Muscle of back (tissue), 13 donors: ENCODE measurements around the gene GJA5. TPM values are rescaled to one million over a fixed set of nuclear protein-coding genes. Genes with fewer than 3 reads are reported as not detected.

Source experiments
- DNase-seq, 3 donors: peaks; one replicate each; pipeline versions ENCODE4 v3.0.0 to v3.0.0-alpha.2; 2013
- long read RNA-seq, 9 donors: transcript quantifications; one replicate each; lab custom pipeline, GENCODE V29; 2026
- polyA plus RNA-seq, 10 donors: library from polyadenylated mRNA; unstranded; fragments of 120-200 nt; gene quantifications; one replicate each; pipeline ENCODE4 v1.2.1, GENCODE V29; 2013; ENCODE audit not compliant: insufficient read length in 10 of 10

GJA5 gene
- polyA plus RNA-seq, result 10 to 100 TPM; 12.6 to 29.5 (median 18.4) TPM
- long read RNA-seq, donor 1, transcript GJA5-203 (2 exons, 3,183 nt), result major isoform, 7 of 7 reads
- long read RNA-seq, donor 1, partial matches to known transcripts, result 0 of 7 reads
- long read RNA-seq, donor 1, other reads (novel, unspliced or antisense), result 0 of 7 reads
- long read RNA-seq, donor 2, partial matches to known transcripts, result 0 of 3 reads
- long read RNA-seq, donor 2, other reads (novel, unspliced or antisense), result 0 of 3 reads
- long read RNA-seq, donor 3, result 0 reads
- long read RNA-seq, donor 4, partial matches to known transcripts, result 0 of 2 reads
- long read RNA-seq, donor 4, other reads (novel, unspliced or antisense), result 0 of 2 reads
- long read RNA-seq, donor 5, transcript GJA5-203 (2 exons, 3,183 nt), result major isoform, 10 of 11 reads
- long read RNA-seq, donor 5, partial matches to known transcripts, result 0 of 11 reads
- long read RNA-seq, donor 5, other reads (novel, unspliced or antisense), result 0 of 11 reads
- long read RNA-seq, donor 6, transcript GJA5-203 (2 exons, 3,183 nt), result major isoform, 6 of 6 reads
- long read RNA-seq, donor 6, partial matches to known transcripts, result 0 of 6 reads
- long read RNA-seq, donor 6, other reads (novel, unspliced or antisense), result 0 of 6 reads
- long read RNA-seq, donor 7, transcript GJA5-203 (2 exons, 3,183 nt), result major isoform, 7 of 7 reads
- long read RNA-seq, donor 7, partial matches to known transcripts, result 0 of 7 reads
- long read RNA-seq, donor 7, other reads (novel, unspliced or antisense), result 0 of 7 reads
- long read RNA-seq, donor 8, transcript GJA5-203 (2 exons, 3,183 nt), result major isoform, 8 of 8 reads
- long read RNA-seq, donor 8, partial matches to known transcripts, result 0 of 8 reads
- long read RNA-seq, donor 8, other reads (novel, unspliced or antisense), result 0 of 8 reads
- long read RNA-seq, donor 9, partial matches to known transcripts, result 0 of 2 reads
- long read RNA-seq, donor 9, other reads (novel, unspliced or antisense), result 0 of 2 reads

DNA sequence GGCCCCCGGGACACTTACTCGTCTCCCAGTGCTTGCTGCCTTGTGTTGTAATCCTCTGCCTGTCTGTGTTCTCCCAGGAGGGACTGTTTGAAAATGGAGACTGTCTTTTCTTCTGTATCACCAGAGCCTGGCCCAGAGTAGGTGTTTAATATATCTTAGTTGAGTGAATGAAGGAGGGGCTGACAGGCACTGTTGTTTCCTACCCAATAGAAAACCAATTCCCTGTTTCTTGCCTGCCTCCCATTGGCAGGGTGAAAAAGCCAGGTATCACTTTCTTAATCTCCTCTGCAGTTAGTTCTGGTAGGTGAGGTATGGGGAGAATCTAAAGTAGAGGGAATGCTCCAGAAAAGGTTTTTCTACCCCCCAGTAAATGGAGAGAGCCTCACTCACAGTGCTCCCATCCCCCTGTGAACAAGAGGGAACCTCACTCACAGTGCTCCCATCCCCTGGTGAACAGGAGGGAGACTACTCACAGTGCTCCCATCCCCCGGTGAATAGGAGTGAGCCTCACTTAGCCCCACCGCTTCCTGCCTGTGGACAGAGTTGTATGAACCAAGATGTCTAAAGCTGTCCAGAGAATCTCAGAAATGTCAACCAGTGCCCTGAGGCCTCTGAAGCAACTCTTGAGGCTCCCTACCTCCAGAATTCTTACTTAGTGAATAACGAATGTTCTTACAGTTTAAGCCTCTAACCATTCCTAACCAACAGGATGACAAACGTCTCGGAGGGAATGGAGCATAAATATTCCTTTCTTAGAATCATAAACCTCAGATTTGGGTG lies at the start of gene GJA5:
Gene GJA5, minus strand, starts transcription at position 122 of the 780 bp plus-strand sequence. CDS start 1,364 bp downstream, outside the sequence.
- no peak for DNase-seq

DNA sequence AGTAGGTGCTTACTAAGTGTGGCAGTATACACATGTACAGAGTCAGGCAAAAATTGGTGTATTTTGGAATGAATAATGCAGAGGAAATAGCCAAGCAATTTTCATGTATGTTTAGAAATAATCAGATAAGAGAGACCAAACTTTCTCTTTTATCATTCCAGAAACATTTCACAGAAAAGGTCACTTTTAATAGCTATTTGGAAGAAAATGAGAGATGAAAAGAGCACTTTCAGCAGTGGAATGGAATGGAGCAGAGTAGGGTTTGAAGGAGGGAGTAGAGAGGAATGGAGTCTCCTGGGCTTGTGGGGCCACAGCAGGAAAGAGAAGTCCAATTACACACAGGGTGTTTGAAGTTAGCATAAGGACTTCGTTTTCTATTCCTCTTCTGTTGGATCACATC lies 48.8 kb upstream of the GJA5 start:
- no peak for DNase-seq

DNA sequence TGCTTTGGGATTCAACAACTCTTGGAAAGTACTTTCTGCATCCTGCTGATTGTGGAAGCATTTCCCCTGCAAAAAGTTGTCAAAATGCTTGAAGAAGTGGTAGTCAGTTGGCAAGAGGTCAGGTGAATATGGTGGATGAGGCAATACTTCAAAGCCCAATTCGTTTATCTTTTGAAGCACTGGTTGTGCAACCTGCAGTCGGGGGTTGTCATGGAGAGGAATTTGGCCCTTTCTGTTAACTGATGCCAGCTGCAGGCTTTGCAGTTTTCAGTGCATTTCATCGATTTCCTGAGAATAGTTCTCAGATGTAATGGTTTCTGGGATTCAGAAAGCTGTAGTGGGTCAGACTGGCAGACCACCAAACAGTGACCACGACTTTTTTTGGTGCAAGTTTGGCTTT lies 47.6 kb upstream of the GJA5 start:
- no peak for DNase-seq

GRCh38 chr1:147807405-147807804 lies 47.0 kb upstream of the GJA5 start:
- no peak for DNase-seq

DNA sequence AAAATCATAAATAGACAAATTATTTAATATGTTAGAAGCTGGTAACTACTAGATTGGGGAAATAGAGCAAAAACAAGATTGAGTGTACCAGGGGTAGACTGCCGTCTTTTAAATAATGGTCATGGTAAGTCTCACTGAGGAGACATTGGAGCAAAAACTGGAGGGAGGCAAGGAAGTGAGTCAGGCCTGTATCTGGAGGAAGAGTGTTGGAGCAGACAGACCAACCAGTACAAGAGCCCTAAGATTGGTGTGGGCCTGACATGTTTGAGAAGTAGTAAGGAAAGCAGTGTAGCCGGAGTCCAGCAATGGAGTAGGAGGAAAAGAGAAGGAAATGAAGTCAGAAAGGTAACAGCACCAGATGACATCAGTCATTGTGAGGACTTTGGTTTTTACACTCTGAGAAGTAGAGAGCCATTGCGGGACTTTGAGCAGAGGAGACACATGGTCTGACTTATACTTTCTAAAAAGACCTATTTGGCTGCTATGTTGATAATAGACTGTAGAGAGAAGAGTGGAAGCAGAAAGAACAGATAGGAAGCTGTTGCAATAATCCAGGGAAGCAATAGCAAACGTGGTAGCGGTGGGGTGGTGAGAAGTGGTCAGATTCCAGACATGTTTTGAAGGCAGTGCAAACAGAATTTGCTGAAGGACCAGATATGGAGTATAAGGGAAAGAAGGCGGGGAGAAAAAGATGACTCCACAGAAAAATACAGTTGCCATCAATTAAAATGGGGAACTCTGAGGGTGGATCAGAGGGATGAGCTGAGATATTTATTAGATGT lies 44.7 kb upstream of the GJA5 start:
- DNase-seq, result no peak

- no peak for DNase-seq
Observed at GRCh38 chr1:147800804-147801203, 40.4 kb upstream of the GJA5 start.

DNA sequence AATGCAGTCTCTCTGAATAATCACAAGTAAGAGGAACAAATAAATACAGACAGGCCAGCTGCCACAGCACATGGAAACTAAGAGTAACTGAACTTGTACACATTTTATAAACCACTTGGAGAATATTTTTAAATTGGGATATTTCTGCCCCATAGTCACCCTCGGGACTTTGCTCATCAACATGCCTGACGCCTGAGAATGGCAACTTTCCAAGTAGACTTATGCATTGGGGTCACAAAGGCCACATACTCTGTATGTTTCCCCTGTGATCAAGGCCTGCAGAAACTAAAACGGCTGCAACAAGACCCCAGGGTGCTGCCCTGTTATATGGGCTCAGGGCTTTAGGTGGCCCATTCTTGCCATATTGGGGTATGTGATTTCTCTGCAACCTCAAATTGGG lies 38.3 kb upstream of the GJA5 start:
- peak in 2 of 3 donors; percentile 4 to 8 for DNase-seq

DNA sequence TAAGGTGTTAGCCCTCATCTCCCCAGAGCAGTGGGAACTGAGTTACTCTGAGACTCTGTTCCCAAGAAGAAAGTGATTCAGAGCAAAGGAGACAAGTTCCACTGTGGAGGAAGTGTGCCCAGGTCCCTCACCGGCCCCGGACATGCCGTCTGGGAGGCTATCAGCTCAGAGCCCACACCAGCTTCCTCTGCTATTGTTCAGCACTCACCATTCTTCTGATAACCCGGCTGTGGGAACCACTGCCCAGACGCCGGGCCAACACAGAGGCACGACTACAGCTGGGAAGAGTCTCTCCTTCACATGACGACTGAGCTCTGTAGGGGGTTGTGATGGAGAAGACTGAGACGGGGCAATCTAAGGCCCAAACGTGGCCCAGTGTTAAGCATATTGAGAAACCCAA lies 34.2 kb upstream of the GJA5 start:
- DNase-seq, result no peak

- DNase-seq, result no peak
Observed at GRCh38 chr1:147791876-147792275, 31.5 kb upstream of the GJA5 start.

GRCh38 chr1:147787765-147788164 lies 27.4 kb upstream of the GJA5 start:
- DNase-seq, result no peak

DNA sequence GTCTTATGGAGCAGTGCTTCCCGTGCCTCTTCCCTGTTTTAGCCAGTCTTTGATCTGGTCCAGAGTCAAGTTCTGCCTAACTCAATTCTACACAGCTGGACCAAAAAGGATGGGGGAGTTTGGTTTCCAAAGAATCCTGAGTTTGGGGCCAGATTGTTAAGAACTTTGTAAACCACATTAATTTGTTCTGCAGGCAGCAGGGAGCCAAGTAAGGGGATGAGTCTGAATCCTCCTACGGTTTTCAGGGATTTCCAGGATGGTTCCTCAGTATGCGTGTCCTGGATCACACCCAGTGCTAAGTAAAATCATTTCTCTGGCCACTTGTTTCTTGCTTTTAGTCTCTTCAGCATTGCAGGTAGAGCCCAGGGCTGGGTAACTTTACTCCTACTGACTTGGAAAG lies 26.1 kb upstream of the GJA5 start:
- peak in 1 of 3 donors; percentile 33 for DNase-seq

- no peak for DNase-seq
Observed at GRCh38 chr1:147785794-147786506, 25.5 kb upstream of the GJA5 start.

DNA sequence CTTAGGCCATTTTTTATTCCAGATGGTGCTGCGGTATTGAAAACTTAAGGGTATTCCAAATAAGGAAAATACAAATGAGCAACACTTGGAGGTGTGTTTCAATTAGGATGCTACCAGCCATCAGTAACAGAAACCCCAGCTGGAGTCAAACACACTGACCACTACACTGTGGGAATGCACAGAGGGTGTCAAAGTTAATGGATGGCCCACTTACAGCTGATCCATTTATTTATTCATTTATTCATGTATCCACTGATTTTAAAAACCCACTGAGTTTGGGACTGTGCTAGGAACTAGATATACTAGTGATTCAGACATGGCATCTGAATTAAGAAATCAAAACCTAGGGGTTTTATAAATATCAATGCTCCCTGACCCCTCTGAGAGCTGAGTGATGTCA lies 24.5 kb upstream of the GJA5 start:
- no peak for DNase-seq

- no peak for DNase-seq
Observed at GRCh38 chr1:147781056-147781471, 20.7 kb upstream of the GJA5 start.

DNA sequence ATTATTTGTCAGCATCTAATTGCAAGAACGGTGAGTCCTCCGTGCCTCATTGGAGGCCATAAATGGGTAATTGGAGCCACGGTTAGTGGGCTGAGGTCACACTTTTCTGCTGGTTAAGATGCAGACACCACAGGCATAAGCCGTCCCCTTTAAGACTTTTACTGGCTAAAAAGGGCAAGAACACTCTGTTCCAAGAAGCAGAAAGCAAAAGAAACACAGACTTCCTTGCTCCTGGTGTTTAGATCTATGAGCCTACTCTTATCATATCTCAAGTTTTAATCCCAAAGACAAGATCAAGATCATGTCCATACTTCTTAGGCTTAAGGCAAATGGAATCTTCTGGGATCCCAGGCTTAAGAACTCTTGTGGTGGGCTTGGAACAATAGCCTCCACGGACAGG lies 17.3 kb upstream of the GJA5 start:
- no peak for DNase-seq

DNA sequence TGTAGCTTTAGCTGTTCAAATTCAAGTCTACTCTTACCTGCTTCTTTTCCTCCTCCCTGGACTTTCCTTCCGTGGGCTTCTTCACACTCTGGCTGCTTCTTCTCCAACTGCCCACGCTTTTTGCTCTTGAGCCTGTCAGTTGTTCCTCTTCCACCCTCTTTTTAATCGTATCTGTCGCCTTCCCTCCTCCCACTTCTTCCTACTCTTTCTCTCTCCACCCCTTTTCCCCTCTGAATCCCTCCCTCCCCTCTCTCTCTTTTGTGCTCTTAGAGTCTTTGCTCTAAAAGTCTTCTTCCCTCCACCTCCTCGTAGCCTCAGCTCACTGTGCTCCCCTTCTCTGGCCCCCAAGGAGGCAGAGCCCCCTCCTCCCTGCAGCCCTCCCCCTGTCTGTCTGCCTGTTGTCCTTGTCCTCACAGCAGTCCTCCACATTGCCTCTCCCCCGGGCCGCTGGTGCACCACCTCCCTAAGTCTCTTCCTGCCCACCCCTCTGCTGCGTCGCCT lies 12.9 kb upstream of the GJA5 start:
- DNase-seq, result no peak

GRCh38 chr1:147772570-147772969 lies 12.2 kb upstream of the GJA5 start:
- no peak for DNase-seq

DNA sequence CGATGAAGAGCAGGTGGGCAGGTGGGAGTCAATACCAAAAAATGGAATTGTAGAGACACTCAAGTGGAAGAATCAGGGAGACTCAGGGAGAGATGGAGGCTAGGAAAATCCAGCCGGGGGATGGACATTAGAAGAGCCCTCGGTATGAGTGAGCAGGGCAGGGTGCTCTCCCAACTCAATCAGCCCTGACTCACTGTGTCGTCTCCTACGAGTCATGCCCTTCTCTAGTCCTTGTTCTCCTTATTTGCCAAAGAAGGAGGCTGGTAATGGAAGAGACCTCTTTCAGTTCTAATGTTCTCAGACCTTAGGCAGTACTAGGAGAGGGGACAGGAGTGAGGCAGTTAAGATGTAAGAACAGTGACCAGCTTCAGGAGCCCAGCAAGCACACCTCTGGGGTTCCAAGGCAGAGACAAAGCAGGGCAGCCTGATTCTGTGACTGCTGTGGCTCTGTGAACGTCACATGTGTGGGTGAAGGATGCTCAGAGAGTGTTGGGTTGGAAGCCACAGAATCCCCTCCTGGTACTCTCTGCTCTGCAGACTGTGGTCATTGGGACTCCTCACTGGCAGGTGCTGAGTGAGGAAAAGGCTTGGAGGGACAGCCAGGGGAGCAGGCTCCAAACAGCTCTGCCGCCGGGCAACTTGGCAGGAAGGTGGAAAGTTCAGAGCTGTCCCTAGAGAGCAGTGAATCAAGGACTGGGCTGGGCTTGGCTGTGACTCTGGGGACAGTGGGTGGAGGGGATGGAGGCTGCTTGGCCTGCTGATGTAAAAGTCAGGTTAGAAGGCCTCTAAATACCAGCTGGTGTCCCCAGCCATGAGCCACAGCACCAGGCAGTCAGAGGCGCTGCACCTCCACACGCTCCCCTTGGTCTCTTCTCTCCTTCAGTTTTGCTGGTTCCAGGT lies 11.1 kb upstream of the GJA5 start:
- peak in 1 of 3 donors; percentile 14 for DNase-seq

DNA sequence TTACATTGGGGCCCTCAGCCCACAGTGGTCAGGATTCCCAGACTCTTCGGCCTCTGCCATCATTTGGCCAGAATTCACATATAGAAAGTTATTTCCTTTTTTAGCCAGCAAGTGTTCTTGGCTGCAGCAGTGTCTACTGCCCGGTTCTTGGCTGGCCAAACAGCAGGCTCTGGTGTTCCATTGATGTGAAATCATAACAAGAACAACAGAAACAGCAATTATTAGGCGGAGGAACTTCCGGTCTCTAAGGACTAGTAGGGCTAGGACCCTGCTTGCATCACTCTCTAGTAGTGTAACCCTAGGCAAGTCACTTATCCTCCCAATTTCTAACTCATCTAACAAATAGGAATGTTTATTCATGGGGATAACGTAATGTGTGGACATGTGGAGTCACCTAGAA lies 8.7 kb upstream of the GJA5 start:
- DNase-seq, result no peak
